ENCODE measurements around the gene WHRN.
A peak's percentile ranks its signal among the peaks of the same experiment; 100 is the strongest.

The WHRN gene

DNA sequence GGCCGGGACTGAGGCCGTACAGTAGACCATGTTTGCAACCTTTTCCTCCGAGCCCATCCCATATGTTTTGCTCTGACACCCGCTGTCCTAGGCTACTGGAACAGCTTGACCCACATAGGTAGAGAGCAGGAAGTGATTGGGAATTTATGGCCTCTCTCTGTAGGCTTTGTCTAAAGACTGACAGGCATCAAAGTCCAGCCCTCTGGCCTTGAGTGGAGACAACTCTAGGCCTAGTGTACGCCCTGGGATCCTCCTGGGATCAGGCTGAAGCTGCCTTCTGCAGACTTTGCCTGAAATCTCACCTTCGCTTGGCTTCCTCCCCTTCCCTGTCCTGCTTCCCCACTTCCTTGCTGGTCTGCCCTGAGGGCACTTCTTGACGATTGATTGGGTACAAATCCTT lies 103.9 kb downstream of the WHRN start:
- TF ChIP-seq POLR2AphosphoS5 (IDR thresholded peaks at IDR 0.05; ENCODE audit: low read depth, low read length) (no peak), TAF1 (IDR thresholded peaks at IDR 0.05; ENCODE audit: borderline replicate concordance, insufficient read depth, low read length) (no peak), SIN3A (IDR thresholded peaks at IDR 0.05; ENCODE audit: borderline replicate concordance, insufficient read depth, low read length) (no peak), FOXP2 (optimal IDR thresholded peaks at IDR 0.05; ENCODE audit: borderline replicate concordance, extremely low read depth, extremely low read length, insufficient read depth) (no peak)
- TF ChIP-seq, protein P1, sequence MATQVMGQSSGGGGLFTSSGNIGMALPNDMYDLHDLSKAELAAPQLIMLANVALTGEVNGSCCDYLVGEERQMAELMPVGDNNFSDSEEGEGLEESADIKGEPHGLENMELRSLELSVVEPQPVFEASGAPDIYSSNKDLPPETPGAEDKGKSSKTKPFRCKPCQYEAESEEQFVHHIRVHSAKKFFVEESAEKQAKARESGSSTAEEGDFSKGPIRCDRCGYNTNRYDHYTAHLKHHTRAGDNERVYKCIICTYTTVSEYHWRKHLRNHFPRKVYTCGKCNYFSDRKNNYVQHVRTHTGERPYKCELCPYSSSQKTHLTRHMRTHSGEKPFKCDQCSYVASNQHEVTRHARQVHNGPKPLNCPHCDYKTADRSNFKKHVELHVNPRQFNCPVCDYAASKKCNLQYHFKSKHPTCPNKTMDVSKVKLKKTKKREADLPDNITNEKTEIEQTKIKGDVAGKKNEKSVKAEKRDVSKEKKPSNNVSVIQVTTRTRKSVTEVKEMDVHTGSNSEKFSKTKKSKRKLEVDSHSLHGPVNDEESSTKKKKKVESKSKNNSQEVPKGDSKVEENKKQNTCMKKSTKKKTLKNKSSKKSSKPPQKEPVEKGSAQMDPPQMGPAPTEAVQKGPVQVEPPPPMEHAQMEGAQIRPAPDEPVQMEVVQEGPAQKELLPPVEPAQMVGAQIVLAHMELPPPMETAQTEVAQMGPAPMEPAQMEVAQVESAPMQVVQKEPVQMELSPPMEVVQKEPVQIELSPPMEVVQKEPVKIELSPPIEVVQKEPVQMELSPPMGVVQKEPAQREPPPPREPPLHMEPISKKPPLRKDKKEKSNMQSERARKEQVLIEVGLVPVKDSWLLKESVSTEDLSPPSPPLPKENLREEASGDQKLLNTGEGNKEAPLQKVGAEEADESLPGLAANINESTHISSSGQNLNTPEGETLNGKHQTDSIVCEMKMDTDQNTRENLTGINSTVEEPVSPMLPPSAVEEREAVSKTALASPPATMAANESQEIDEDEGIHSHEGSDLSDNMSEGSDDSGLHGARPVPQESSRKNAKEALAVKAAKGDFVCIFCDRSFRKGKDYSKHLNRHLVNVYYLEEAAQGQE (IDR thresholded peaks at IDR 0.05; ENCODE audit: insufficient read depth in 1 of 2, low read depth in 2 of 2, low read length in 2 of 2), result no peak

- TF ChIP-seq POLR2AphosphoS5 (IDR thresholded peaks at IDR 0.05; ENCODE audit: low read depth, low read length) (no peak), SIN3A (IDR thresholded peaks at IDR 0.05; ENCODE audit: borderline replicate concordance, insufficient read depth, low read length) (no peak), FOXP2 (optimal IDR thresholded peaks at IDR 0.05; ENCODE audit: borderline replicate concordance, extremely low read depth, extremely low read length, insufficient read depth) (no peak), TAF1 (IDR thresholded peaks at IDR 0.05; ENCODE audit: borderline replicate concordance, insufficient read depth, low read length) (no peak)
- TF ChIP-seq, protein P1 (IDR thresholded peaks at IDR 0.05; ENCODE audit: insufficient read depth in 1 of 2, low read depth in 2 of 2, low read length in 2 of 2), result no peak
Observed at GRCh38 chr9:114400772-114401171, 104.5 kb downstream of the WHRN start.

DNA sequence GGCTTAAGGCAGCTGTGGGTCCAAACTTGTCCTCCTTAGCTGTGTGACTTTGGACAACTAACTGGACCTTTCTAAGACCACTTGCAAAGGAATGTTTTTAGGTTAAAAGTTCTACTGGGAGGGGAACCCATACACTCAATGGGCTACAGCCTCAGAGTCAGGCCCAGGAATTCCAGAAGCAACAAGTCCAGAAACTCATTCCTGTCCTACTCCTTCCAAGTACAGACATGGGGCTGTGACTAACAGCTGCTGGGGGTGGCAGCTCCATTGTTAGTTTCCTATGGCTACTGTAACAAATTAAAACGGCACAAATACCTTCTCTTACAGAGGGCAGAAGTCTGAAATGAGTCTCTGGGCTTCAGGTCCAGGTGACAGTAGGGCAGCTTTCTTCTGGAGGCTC lies 105.1 kb downstream of the WHRN start:
- no peak for TF ChIP-seq FOXP2 (optimal IDR thresholded peaks at IDR 0.05; ENCODE audit: borderline replicate concordance, extremely low read depth, extremely low read length, insufficient read depth)
- TF ChIP-seq, protein P1 (IDR thresholded peaks at IDR 0.05; ENCODE audit: insufficient read depth in 1 of 2, low read depth in 2 of 2, low read length in 2 of 2), result no peak

DNA sequence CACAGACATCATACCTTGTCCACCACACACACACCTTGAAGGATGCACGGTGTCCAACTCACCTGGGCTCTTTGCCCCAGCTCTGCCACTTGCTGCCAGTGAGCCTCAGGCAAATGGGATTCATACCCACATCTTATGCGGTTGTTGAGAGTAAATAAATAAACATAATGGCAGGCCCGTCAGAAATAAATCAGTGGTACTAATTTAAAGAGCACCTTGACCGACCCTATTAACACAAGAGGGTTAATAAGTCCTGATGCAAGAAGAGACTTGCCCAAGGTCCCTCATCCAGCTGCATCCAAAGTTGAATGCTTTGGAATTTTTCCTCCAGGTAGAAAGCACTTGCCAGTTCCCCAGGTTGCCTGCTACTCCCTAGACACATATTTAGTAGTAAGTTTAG lies 105.9 kb downstream of the WHRN start:
- TF ChIP-seq FOXP2 (optimal IDR thresholded peaks at IDR 0.05; ENCODE audit: borderline replicate concordance, extremely low read depth, extremely low read length, insufficient read depth), result no peak
- TF ChIP-seq, protein P1 (IDR thresholded peaks at IDR 0.05; ENCODE audit: insufficient read depth in 1 of 2, low read depth in 2 of 2, low read length in 2 of 2), result no peak
- no peak for TF ChIP-seq POLR2AphosphoS5 (IDR thresholded peaks at IDR 0.05; ENCODE audit: low read depth, low read length)
- TF ChIP-seq SIN3A (IDR thresholded peaks at IDR 0.05; ENCODE audit: borderline replicate concordance, insufficient read depth, low read length), result no peak

- no peak for TF ChIP-seq FOXP2 (optimal IDR thresholded peaks at IDR 0.05; ENCODE audit: borderline replicate concordance, extremely low read depth, extremely low read length, insufficient read depth)
- TF ChIP-seq, protein P1 (IDR thresholded peaks at IDR 0.05; ENCODE audit: insufficient read depth in 1 of 2, low read depth in 2 of 2, low read length in 2 of 2), result peak in 1 of 2 experiments; percentile 36; a peak in 1 of 4 replicates
- no peak for TF ChIP-seq TAF1 (IDR thresholded peaks at IDR 0.05; ENCODE audit: borderline replicate concordance, insufficient read depth, low read length)
- no peak for TF ChIP-seq POLR2AphosphoS5 (IDR thresholded peaks at IDR 0.05; ENCODE audit: low read depth, low read length)
- peak; percentile 32; the same call in 1 of the 2 replicates for TF ChIP-seq SIN3A (IDR thresholded peaks at IDR 0.05; ENCODE audit: borderline replicate concordance, insufficient read depth, low read length)
Observed at GRCh38 chr9:114397848-114398605, 107.2 kb downstream of the WHRN start.
